HepG2 (cell line): Measurements from ENCODE around the gene ZNF556. TPM values are rescaled to one million over a fixed set of nuclear protein-coding genes. Genes with fewer than 3 reads are reported as not detected.

Experiments used
- AKAP8 ChIP-seq: sonication (generic); formaldehyde crosslinking; IDR thresholded peaks from 2 replicates; pipeline ENCODE4 v1.5.1; 2020; ENCODE audit warnings: mild to moderate bottlenecking, missing genetic modification reagents
- ATF7 ChIP-seq, 2 experiments: fragments of 450-650 bp in 1 of 2; sonication (generic) in 1 of 2; formaldehyde crosslinking in 1 of 2; IDR thresholded peaks; 2 replicates each; pipeline versions ENCODE4 v1.4.0 to v1.6.1; 2016 to 2020; ENCODE audit warnings: antibody characterized with exemption in 1 of 2, mild to moderate bottlenecking in 1 of 2, missing genetic modification reagents in 1 of 2
- MAX ChIP-seq: IDR thresholded peaks from 2 replicates; pipeline ENCODE4 v1.6.1; 2012; ENCODE audit warnings: inconsistent platforms
- NR1H2 ChIP-seq: sonication (generic); formaldehyde crosslinking; IDR thresholded peaks from 2 replicates; pipeline ENCODE4 v1.8.1; 2022; ENCODE audit warnings: low read depth, missing genetic modification reagents, borderline replicate concordance
- RAD21 ChIP-seq: fragments of 450-650 bp; formaldehyde crosslinking; IDR thresholded peaks from 2 replicates; pipeline ENCODE4 v1.5.0; 2020; ENCODE audit warnings: mild to moderate bottlenecking
- RNF2 ChIP-seq: fragments of 450-650 bp; conservative IDR thresholded peaks from 2 replicates; pipeline ENCODE4 v1.6.1; 2016; ENCODE audit warnings: low read depth
- ZBTB34 ChIP-seq: sonication (generic); formaldehyde crosslinking; IDR thresholded peaks from 2 replicates; pipeline ENCODE4 v1.8.0; 2022; ENCODE audit warnings: mild to moderate bottlenecking, missing genetic modification reagents
- ZBTB7B ChIP-seq: sonication (generic); formaldehyde crosslinking; IDR thresholded peaks from 2 replicates; pipeline ENCODE4 v1.4.0; 2020; ENCODE audit warnings: missing genetic modification reagents
- ZFP36L1 ChIP-seq: sonication (generic); formaldehyde crosslinking; IDR thresholded peaks from 2 replicates; pipeline ENCODE4 v1.8.0; 2022; ENCODE audit warnings: mild to moderate bottlenecking, missing genetic modification reagents, moderate library complexity
- ZNF317 ChIP-seq: sonication (generic); formaldehyde crosslinking; IDR thresholded peaks from 2 replicates; pipeline ENCODE4 v1.5.0; 2020; ENCODE audit warnings: mild to moderate bottlenecking, missing genetic modification reagents
- ZNF609 ChIP-seq: sonication (generic); formaldehyde crosslinking; IDR thresholded peaks from 2 replicates; pipeline ENCODE4 v1.4.0; 2020; ENCODE audit warnings: mild to moderate bottlenecking, missing genetic modification reagents, borderline replicate concordance
- ZNF660 ChIP-seq: sonication (generic); formaldehyde crosslinking; IDR thresholded peaks from 2 replicates; pipeline ENCODE4 v1.5.1; 2020; ENCODE audit warnings: mild to moderate bottlenecking, low read depth, missing genetic modification reagents, borderline replicate concordance
- ZNF691 ChIP-seq: sonication (generic); formaldehyde crosslinking; IDR thresholded peaks from 2 replicates; pipeline ENCODE4 v1.4.0; 2020; ENCODE audit warnings: missing genetic modification reagents, low read depth, mild to moderate bottlenecking, borderline replicate concordance
- ZNF747 ChIP-seq: sonication (generic); formaldehyde crosslinking; IDR thresholded peaks from 2 replicates; pipeline ENCODE4 v1.8.1; 2023; ENCODE audit warnings: missing genetic modification reagents, mild to moderate bottlenecking, borderline replicate concordance
- ZNF749 ChIP-seq: sonication (generic); formaldehyde crosslinking; IDR thresholded peaks from 2 replicates; pipeline ENCODE4 v1.8.0; 2022; ENCODE audit warnings: mild to moderate bottlenecking, missing genetic modification reagents, moderate library complexity, borderline replicate concordance
- ZNF777 ChIP-seq: sonication (generic); formaldehyde crosslinking; IDR thresholded peaks from 2 replicates; pipeline ENCODE4 v1.4.0; 2020; ENCODE audit warnings: missing genetic modification reagents
- ZXDC ChIP-seq: sonication (generic); formaldehyde crosslinking; IDR thresholded peaks from 2 replicates; pipeline ENCODE4 v1.5.0; 2020; ENCODE audit warnings: mild to moderate bottlenecking, missing genetic modification reagents
- polyA plus RNA-seq, 8 experiments: library from polyadenylated mRNA; depleted of rRNA in 3 of 8; stranded (reverse) in 7 of 8; unstranded in 1 of 8; fragments of >200 nt; fragmentation: Illumina TruSeq in 4 of 8; extraction: Trizol in 4 of 8; gene quantifications; 2 replicates each; pipeline versions ENCODE4 v1.2.1 to v1.2.3, GENCODE V29; 2011 to 2016; ENCODE audit warnings: low read depth in 4 of 8, missing spikeins in 1 of 8, mixed read lengths in 1 of 8; ENCODE audit not compliant: insufficient read depth in 1 of 8
- total RNA-seq, 5 experiments: library from RNA; depleted of rRNA; stranded (reverse); fragments of >200 nt; fragmentation: Illumina TruSeq; extraction: Trizol; gene quantifications; 2 replicates each; pipeline ENCODE4 v1.2.3, GENCODE V29; 2016; ENCODE audit warnings: low read depth in 1 of 5

Gene ZNF556
- total and polyA plus RNA-seq, 2 of the 13 experiments (the other 11 are each of a cell fraction or from before 2014, with no cell fraction given) = 4.2 to 28.6 TPM

- TF ChIP-seq ZNF609 (CRISPR knock-in tag) (peak; percentile 62), ZNF747 (peak; percentile 85; the same call in 1 of the 2 replicates), ZNF660 (no peak), ZNF749 (peak; percentile 30; the same call in 1 of the 2 replicates), RNF2 (no peak), ZBTB34 (CRISPR knock-in tag) (no peak), ZNF691 (CRISPR knock-in tag) (peak; percentile 85), ZNF317 (CRISPR knock-in tag) (peak; percentile 87; the same call in 1 of the 2 replicates), MAX (peak; percentile 74), ATF7 (IDR thresholded peaks at IDR 0.05) (peak; percentile 98), ATF7 (CRISPR knock-in tag; IDR thresholded peaks at IDR 0.05) (peak; percentile 94), RAD21 (CRISPR knock-in tag) (peak; percentile 61), ZFP36L1 (CRISPR knock-in tag) (no peak), AKAP8 (CRISPR knock-in tag) (peak; percentile 60; the same call in 1 of the 2 replicates), ZXDC (CRISPR knock-in tag) (peak; percentile 68; the same call in 1 of the 2 replicates), NR1H2 (CRISPR knock-in tag) (peak; percentile 81), ZBTB7B (peak; percentile 23; the same call in 1 of the 2 replicates), ZNF777 (CRISPR knock-in tag) (peak; percentile 46; the same call in 1 of the 2 replicates)
These were observed 26.0 kb upstream of the ZNF556 start, which contains the start of gene ZNF555 (continued) for GRCh38 chr19:2840794-2841791.
